ENCODE results near the gene GPC2.

GRCh38 chr7:100204454-100204853 lies 27.3 kb upstream of the GPC2 start:
- TF ChIP-seq EZH2phosphoT487 (IDR thresholded peaks at IDR 0.05; ENCODE audit: insufficient read depth, low read depth) (no peak), EZH2 (IDR thresholded peaks at IDR 0.05; ENCODE audit: insufficient read depth, poor library complexity, severe bottlenecking) (no peak)

All from GM23248 (cell line).